ENCODE data around the gene PRR32.

Gene PRR32

DNA sequence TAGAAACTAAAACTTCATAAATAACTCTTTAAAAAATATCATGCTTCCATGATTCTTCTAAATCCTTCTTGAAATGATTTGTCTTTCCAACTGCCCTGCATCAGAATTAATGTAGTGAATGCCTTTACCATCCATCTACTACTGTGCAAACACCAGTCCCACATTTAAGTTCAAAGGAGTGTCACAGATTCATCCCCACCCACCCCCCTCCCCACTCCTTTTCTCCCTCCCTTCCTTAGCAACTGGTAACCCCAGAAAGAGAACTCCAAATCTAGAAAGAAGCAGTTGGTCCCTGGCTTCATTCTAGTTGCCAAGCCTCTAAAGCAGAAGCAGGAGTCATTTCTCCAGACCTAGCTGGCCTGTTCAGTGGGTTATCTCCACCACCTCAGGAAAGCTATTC, at the start of gene PRR32:
Gene PRR32 (plus strand): TSS at position 301 of the 400 bp plus-strand sequence. CDS start 115 bp downstream, outside the sequence.
- no peak for TF ChIP-seq CTCF (IDR thresholded peaks at IDR 0.05)

- peak; percentile 58 for TF ChIP-seq CTCF (IDR thresholded peaks at IDR 0.05)
Observed at GRCh38 chrX:126770179-126770578, 49.4 kb upstream of the PRR32 start.

GRCh38 chrX:126785539-126785938, 34.0 kb upstream of the PRR32 start:
- no peak for TF ChIP-seq CTCF (IDR thresholded peaks at IDR 0.05)

DNA sequence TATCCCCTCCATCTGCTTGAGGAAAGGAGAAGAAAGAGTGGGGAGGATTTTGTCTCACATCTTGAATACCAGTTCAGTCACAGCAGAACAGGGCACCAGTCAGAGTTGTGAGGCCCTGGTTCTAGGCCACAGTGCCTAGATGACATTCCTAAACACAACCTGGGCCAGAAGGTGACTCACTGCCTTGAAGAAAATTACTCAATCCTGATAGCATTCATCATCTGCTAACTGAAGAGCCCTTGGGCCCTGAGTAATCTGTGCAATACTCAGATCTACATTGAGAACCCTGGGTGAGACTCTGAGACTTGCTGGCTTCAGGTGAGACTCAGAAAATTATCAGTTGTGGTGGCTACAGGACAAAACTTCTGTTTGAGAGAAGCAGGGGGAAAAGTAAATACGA, 20.5 kb upstream of the PRR32 start:
- TF ChIP-seq CTCF (IDR thresholded peaks at IDR 0.05): no peak

- no peak for TF ChIP-seq CTCF (IDR thresholded peaks at IDR 0.05)
Observed at GRCh38 chrX:126815806-126816205, 3.7 kb upstream of the PRR32 start.

DNA sequence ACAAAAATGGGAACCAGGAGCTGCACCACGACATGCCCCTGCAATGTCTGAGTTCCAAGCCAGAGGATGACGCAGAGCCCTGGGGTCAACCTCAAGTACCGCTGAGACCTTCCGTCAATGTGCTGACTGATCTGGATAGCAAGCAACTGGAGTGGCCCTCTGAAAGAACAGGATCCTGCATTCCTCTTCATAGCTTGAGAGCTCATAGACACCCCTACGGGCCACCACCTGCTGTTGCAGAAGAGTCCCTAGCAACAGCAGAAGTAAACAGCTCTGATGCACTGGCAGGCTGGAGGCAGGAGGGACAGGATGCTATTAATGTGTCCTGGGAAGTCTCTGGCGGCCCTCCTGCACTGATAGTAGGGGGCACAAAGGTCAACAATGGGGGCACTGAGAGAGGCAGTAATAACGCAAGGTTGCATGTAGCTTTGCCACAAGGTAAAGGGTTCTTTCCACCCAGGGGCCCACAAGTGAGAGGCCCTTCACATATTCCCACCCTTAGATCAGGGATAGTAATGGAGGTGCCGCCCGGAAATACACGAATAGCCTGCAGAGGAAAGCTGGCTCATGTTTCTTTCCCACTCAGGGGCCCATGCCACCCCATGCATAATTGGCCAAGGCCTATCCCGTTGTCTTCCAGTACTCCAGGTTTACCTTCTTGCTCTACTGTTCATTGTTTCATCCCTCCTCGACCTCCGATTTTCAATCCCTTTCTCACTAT, 1.3 kb downstream of the PRR32 start:
- TF ChIP-seq CTCF (IDR thresholded peaks at IDR 0.05): no peak

- TF ChIP-seq CTCF (IDR thresholded peaks at IDR 0.05): no peak
Observed at GRCh38 chrX:126824338-126825007, 4.9 kb downstream of the PRR32 start.
